Stimulated activated CD4-positive, alpha-beta T cell treated with anti-CD3 and anti-CD28 coated beads, Interleukin-1b, Interleukin-23, amount 100 ng/mL, for 1 hour (primary cell): Measurements from ENCODE around the gene ACTN4.

Experiments used
- DNase-seq, 2 donors: peaks; one replicate each; pipeline ENCODE4 v3.0.0-alpha.2; 2020; ENCODE audit warnings: low read depth in 2 of 2

ACTN4 gene

GRCh38 chr19:38709671-38710415 is 62.4 kb downstream of the ACTN4 start:
- no peak for DNase-seq

- DNase-seq = no peak
These were observed 62.9 kb downstream of the ACTN4 start for GRCh38 chr19:38710416-38710702.

GRCh38 chr19:38710928-38711725 is 63.7 kb downstream of the ACTN4 start:
- DNase-seq = no peak

GRCh38 chr19:38711726-38712153 is 64.3 kb downstream of the ACTN4 start:
- DNase-seq = no peak

- no peak for DNase-seq
These were observed 64.8 kb downstream of the ACTN4 start for GRCh38 chr19:38712161-38712748.

GRCh38 chr19:38713227-38713649 is 65.8 kb downstream of the ACTN4 start:
- DNase-seq = no peak

- DNase-seq = no peak
These were observed 66.4 kb downstream of the ACTN4 start for GRCh38 chr19:38713865-38714264.

- no peak for DNase-seq
These were observed 66.9 kb downstream of the ACTN4 start for GRCh38 chr19:38714354-38714778.

- no peak for DNase-seq
These were observed 68.1 kb downstream of the ACTN4 start for GRCh38 chr19:38715555-38715954.

- no peak for DNase-seq
These were observed 69.6 kb downstream of the ACTN4 start for GRCh38 chr19:38717051-38717450.

- no peak for DNase-seq
These were observed 70.4 kb downstream of the ACTN4 start for GRCh38 chr19:38717855-38718254.

- no peak for DNase-seq
These were observed 71.5 kb downstream of the ACTN4 start for GRCh38 chr19:38718747-38719543.

- no peak for DNase-seq
These were observed 72.5 kb downstream of the ACTN4 start for GRCh38 chr19:38719761-38720558.

- DNase-seq = no peak
These were observed 73.2 kb downstream of the ACTN4 start for GRCh38 chr19:38720559-38721236.

GRCh38 chr19:38721496-38721895 is 74.0 kb downstream of the ACTN4 start:
- DNase-seq = no peak

GRCh38 chr19:38721979-38722773 is 74.7 kb downstream of the ACTN4 start:
- no peak for DNase-seq

- DNase-seq = no peak
These were observed 75.6 kb downstream of the ACTN4 start for GRCh38 chr19:38722947-38723605.

- DNase-seq = no peak
These were observed 76.1 kb downstream of the ACTN4 start for GRCh38 chr19:38723606-38723965.
